ENCODE measurements around the gene PCDH9.

PCDH9 gene

GRCh38 chr13:66835040-66835628 is 395.0 kb downstream of the PCDH9 start:
- TF ChIP-seq CTCF (IDR thresholded peaks at IDR 0.05; ENCODE audit: low read length) (no peak), EZH2 (IDR thresholded peaks at IDR 0.05; ENCODE audit: borderline replicate concordance, low read length) (no peak)
- peak overlapping the region; percentile 1 for H3K27ac ChIP-seq (ENCODE audit: low read depth, low read length, poor library complexity, severe bottlenecking)
- peak overlapping the region; percentile 6; the same call in 1 of the 2 replicates for H3K4me2 ChIP-seq (ENCODE audit: low read length)
- H3K4me3 ChIP-seq (ENCODE audit: low read depth, low read length, poor library complexity, severe bottlenecking): no peak overlapping the region
- no peaks in the 10 kb centered on the region for H3K79me2 ChIP-seq (ENCODE audit: insufficient read depth, low read length)
- peak overlapping the region; percentile 36; the same call in 1 of the 2 replicates for H2AFZ ChIP-seq (ENCODE audit: low read length)
- peaks cover 72% of the 10 kb centered on the region for H3K4me1 ChIP-seq (ENCODE audit: insufficient read depth, low read length, severe bottlenecking)
- no peaks in the 10 kb centered on the region for H4K20me1 ChIP-seq (ENCODE audit: insufficient read depth, low read length)
- H3K9me2 ChIP-seq (ENCODE audit: low read depth, low read length): no peaks in the 10 kb centered on the region
- no peaks in the 10 kb centered on the region for H3K9me3 ChIP-seq (ENCODE audit: low read length)
- no peak overlapping the region for H3K9ac ChIP-seq (ENCODE audit: low read length)
- H3K27me3 ChIP-seq (ENCODE audit: insufficient read depth, low read length): no peaks in the 10 kb centered on the region
- H3K36me3 ChIP-seq (ENCODE audit: insufficient read depth, low read length): no peaks in the 10 kb centered on the region
- H3F3A ChIP-seq (ENCODE audit: insufficient read depth, low read length): no peaks in the 10 kb centered on the region

GRCh38 chr13:66830940-66831716 is 399.0 kb downstream of the PCDH9 start:
- peak overlapping the region; percentile 35 for H3K4me2 ChIP-seq (ENCODE audit: low read length)
- H3K4me1 ChIP-seq (ENCODE audit: insufficient read depth, low read length, severe bottlenecking): peaks cover 35% of the 10 kb centered on the region
- H2AFZ ChIP-seq (ENCODE audit: low read length): peak overlapping the region; percentile 99
- H3K9me3 ChIP-seq (ENCODE audit: low read length): 0 out of 2 replicates have a peak, but pooled peaks cover under 1% of the 10 kb centered on the region
- peak overlapping the region; percentile 4 for H3K4me3 ChIP-seq (ENCODE audit: low read depth, low read length, poor library complexity, severe bottlenecking)
- H3K27me3 ChIP-seq (ENCODE audit: insufficient read depth, low read length): no peaks in the 10 kb centered on the region
- H3F3A ChIP-seq (ENCODE audit: insufficient read depth, low read length): no peaks in the 10 kb centered on the region
- no peaks in the 10 kb centered on the region for H3K9me2 ChIP-seq (ENCODE audit: low read depth, low read length)
- no peaks in the 10 kb centered on the region for H4K20me1 ChIP-seq (ENCODE audit: insufficient read depth, low read length)
- peak overlapping the region; percentile 14; the same call in 1 of the 2 replicates for H3K9ac ChIP-seq (ENCODE audit: low read length)
- TF ChIP-seq EZH2 (IDR thresholded peaks at IDR 0.05; ENCODE audit: borderline replicate concordance, low read length) (no peak), CTCF (IDR thresholded peaks at IDR 0.05; ENCODE audit: low read length) (no peak)
- H3K36me3 ChIP-seq (ENCODE audit: insufficient read depth, low read length): no peaks in the 10 kb centered on the region
- H3K27ac ChIP-seq (ENCODE audit: low read depth, low read length, poor library complexity, severe bottlenecking): peak overlapping the region; percentile 28
- no peaks in the 10 kb centered on the region for H3K79me2 ChIP-seq (ENCODE audit: insufficient read depth, low read length)

- Histone ChIP-seq H2AFZ (ENCODE audit: low read length) (peak overlapping the region; percentile 35; the same call in 1 of the 2 replicates), H4K20me1 (ENCODE audit: insufficient read depth, low read length) (no peaks in the 10 kb centered on the region), H3K36me3 (ENCODE audit: insufficient read depth, low read length) (no peaks in the 10 kb centered on the region), H3K4me3 (ENCODE audit: low read depth, low read length, poor library complexity, severe bottlenecking) (no peak overlapping the region), H3K79me2 (ENCODE audit: insufficient read depth, low read length) (no peaks in the 10 kb centered on the region), H3K4me1 (ENCODE audit: insufficient read depth, low read length, severe bottlenecking) (peaks cover 23% of the 10 kb centered on the region), H3K9me2 (ENCODE audit: low read depth, low read length) (no peaks in the 10 kb centered on the region), H3K9ac (ENCODE audit: low read length) (no peak overlapping the region), H3F3A (ENCODE audit: insufficient read depth, low read length) (no peaks in the 10 kb centered on the region), H3K27me3 (ENCODE audit: insufficient read depth, low read length) (no peaks in the 10 kb centered on the region), H3K27ac (ENCODE audit: low read depth, low read length, poor library complexity, severe bottlenecking) (no peak overlapping the region), H3K9me3 (ENCODE audit: low read length) (0 out of 2 replicates have a peak, but pooled peaks cover 3% of the 10 kb centered on the region), H3K4me2 (ENCODE audit: low read length) (no peak overlapping the region)
- TF ChIP-seq EZH2 (IDR thresholded peaks at IDR 0.05; ENCODE audit: borderline replicate concordance, low read length): no peak
- no peak for TF ChIP-seq CTCF (IDR thresholded peaks at IDR 0.05; ENCODE audit: low read length)
Measured at GRCh38 chr13:66829803-66830202, 400.3 kb downstream of the PCDH9 start.

All from OCI-LY1 (cell line).